Measurements from ENCODE around the gene MYL12B.

DNA sequence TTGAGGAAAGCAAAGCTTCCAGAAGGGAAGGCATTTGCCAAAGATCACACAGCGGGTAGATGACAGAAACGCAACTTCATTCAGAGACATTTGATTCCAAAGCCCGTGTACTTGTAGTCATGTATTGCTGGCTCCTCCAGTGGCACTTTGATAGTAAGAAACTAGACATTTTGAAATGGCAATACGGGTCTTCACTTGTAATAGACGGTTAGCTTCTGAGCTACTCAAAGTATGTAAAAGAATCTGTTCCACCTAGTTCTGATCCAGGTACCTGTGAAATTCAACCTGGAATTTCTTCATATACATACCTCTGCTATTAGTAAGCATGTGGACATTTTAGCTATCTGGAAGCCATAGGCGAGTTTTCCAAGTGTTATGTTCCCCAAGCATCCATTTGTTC, 40.4 kb upstream of the MYL12B start:
- TF ChIP-seq, protein P1, sequence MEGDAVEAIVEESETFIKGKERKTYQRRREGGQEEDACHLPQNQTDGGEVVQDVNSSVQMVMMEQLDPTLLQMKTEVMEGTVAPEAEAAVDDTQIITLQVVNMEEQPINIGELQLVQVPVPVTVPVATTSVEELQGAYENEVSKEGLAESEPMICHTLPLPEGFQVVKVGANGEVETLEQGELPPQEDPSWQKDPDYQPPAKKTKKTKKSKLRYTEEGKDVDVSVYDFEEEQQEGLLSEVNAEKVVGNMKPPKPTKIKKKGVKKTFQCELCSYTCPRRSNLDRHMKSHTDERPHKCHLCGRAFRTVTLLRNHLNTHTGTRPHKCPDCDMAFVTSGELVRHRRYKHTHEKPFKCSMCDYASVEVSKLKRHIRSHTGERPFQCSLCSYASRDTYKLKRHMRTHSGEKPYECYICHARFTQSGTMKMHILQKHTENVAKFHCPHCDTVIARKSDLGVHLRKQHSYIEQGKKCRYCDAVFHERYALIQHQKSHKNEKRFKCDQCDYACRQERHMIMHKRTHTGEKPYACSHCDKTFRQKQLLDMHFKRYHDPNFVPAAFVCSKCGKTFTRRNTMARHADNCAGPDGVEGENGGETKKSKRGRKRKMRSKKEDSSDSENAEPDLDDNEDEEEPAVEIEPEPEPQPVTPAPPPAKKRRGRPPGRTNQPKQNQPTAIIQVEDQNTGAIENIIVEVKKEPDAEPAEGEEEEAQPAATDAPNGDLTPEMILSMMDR (IDR thresholded peaks at IDR 0.05; ENCODE audit: low read length) = no peak
- TF ChIP-seq EZH2 (optimal IDR thresholded peaks at IDR 0.05; ENCODE audit: low read depth, low read length) = no peak

All from MM.1S (cell line).